ENCODE measurements around the gene LCN6.
"Not testable (repeated sequence)": the region's sequence is repeated elsewhere in the genome, so short reads cannot be mapped to it uniquely, and the experiment has no call there.

The LCN6 gene

GRCh38 chr9:136788644-136789522 lies 40.6 kb upstream of the LCN6 start:
- not testable (repeated sequence) for H3K9me3 ChIP-seq (ENCODE audit: control insufficient read depth, insufficient read depth, low read length); H3K4me1 ChIP-seq (ENCODE audit: control insufficient read depth, insufficient read depth, low read length); H3K4me3 ChIP-seq (ENCODE audit: low read depth, low read length); H3K27me3 ChIP-seq (ENCODE audit: control insufficient read depth, insufficient read depth, low read length); H3K9ac ChIP-seq (ENCODE audit: low read depth, low read length)
- peaks cover 12% of the 10 kb centered on the region for H3K36me3 ChIP-seq (ENCODE audit: control insufficient read depth, insufficient read depth, low read length)

GRCh38 chr9:136787690-136788400 lies 39.5 kb upstream of the LCN6 start:
- Histone ChIP-seq H3K27me3 (ENCODE audit: control insufficient read depth, insufficient read depth, low read length) (no peaks in the 10 kb centered on the region), H3K4me3 (ENCODE audit: low read depth, low read length) (no peak overlapping the region), H3K9me3 (ENCODE audit: control insufficient read depth, insufficient read depth, low read length) (no peaks in the 10 kb centered on the region), H3K9ac (ENCODE audit: low read depth, low read length) (no peak overlapping the region), H3K4me1 (ENCODE audit: control insufficient read depth, insufficient read depth, low read length) (peaks cover 3% of the 10 kb centered on the region), H3K36me3 (ENCODE audit: control insufficient read depth, insufficient read depth, low read length) (peaks cover 6% of the 10 kb centered on the region)

- H3K9ac ChIP-seq (ENCODE audit: low read depth, low read length); H3K4me3 ChIP-seq (ENCODE audit: low read depth, low read length); H3K9me3 ChIP-seq (ENCODE audit: control insufficient read depth, insufficient read depth, low read length); H3K4me1 ChIP-seq (ENCODE audit: control insufficient read depth, insufficient read depth, low read length); H3K27me3 ChIP-seq (ENCODE audit: control insufficient read depth, insufficient read depth, low read length); H3K36me3 ChIP-seq (ENCODE audit: control insufficient read depth, insufficient read depth, low read length): not testable (repeated sequence)
These were observed 38.7 kb upstream of the LCN6 start for GRCh38 chr9:136786983-136787382.

GRCh38 chr9:136786451-136786850 lies 38.1 kb upstream of the LCN6 start:
- peaks cover 3% of the 10 kb centered on the region for H3K4me1 ChIP-seq (ENCODE audit: control insufficient read depth, insufficient read depth, low read length)
- no peak overlapping the region for H3K9ac ChIP-seq (ENCODE audit: low read depth, low read length)
- no peaks in the 10 kb centered on the region for H3K9me3 ChIP-seq (ENCODE audit: control insufficient read depth, insufficient read depth, low read length)
- H3K4me3 ChIP-seq (ENCODE audit: low read depth, low read length), result no peak overlapping the region
- H3K36me3 ChIP-seq (ENCODE audit: control insufficient read depth, insufficient read depth, low read length), result no peaks in the 10 kb centered on the region
- H3K27me3 ChIP-seq (ENCODE audit: control insufficient read depth, insufficient read depth, low read length), result no peaks in the 10 kb centered on the region

- not testable (repeated sequence) for H3K4me3 ChIP-seq (ENCODE audit: low read depth, low read length); H3K9ac ChIP-seq (ENCODE audit: low read depth, low read length); H3K9me3 ChIP-seq (ENCODE audit: control insufficient read depth, insufficient read depth, low read length); H3K36me3 ChIP-seq (ENCODE audit: control insufficient read depth, insufficient read depth, low read length); H3K27me3 ChIP-seq (ENCODE audit: control insufficient read depth, insufficient read depth, low read length); H3K4me1 ChIP-seq (ENCODE audit: control insufficient read depth, insufficient read depth, low read length)
These were observed 37.4 kb upstream of the LCN6 start for GRCh38 chr9:136785565-136786355.

- Histone ChIP-seq H3K27me3 (ENCODE audit: control insufficient read depth, insufficient read depth, low read length) (no peaks in the 10 kb centered on the region), H3K4me1 (ENCODE audit: control insufficient read depth, insufficient read depth, low read length) (no peaks in the 10 kb centered on the region), H3K36me3 (ENCODE audit: control insufficient read depth, insufficient read depth, low read length) (no peaks in the 10 kb centered on the region), H3K4me3 (ENCODE audit: low read depth, low read length) (no peak overlapping the region), H3K9me3 (ENCODE audit: control insufficient read depth, insufficient read depth, low read length) (no peaks in the 10 kb centered on the region), H3K9ac (ENCODE audit: low read depth, low read length) (no peak overlapping the region)
These were observed 36.7 kb upstream of the LCN6 start for GRCh38 chr9:136784997-136785361.

GRCh38 chr9:136784249-136784996 lies 36.1 kb upstream of the LCN6 start:
- H3K9ac ChIP-seq (ENCODE audit: low read depth, low read length), result no peak overlapping the region
- no peaks in the 10 kb centered on the region for H3K4me1 ChIP-seq (ENCODE audit: control insufficient read depth, insufficient read depth, low read length)
- no peaks in the 10 kb centered on the region for H3K27me3 ChIP-seq (ENCODE audit: control insufficient read depth, insufficient read depth, low read length)
- H3K4me3 ChIP-seq (ENCODE audit: low read depth, low read length), result no peak overlapping the region
- no peaks in the 10 kb centered on the region for H3K36me3 ChIP-seq (ENCODE audit: control insufficient read depth, insufficient read depth, low read length)
- no peaks in the 10 kb centered on the region for H3K9me3 ChIP-seq (ENCODE audit: control insufficient read depth, insufficient read depth, low read length)

GRCh38 chr9:136782452-136782851 lies 34.1 kb upstream of the LCN6 start:
- H3K4me1 ChIP-seq (ENCODE audit: control insufficient read depth, insufficient read depth, low read length), result no peaks in the 10 kb centered on the region
- peaks cover 10% of the 10 kb centered on the region for H3K27me3 ChIP-seq (ENCODE audit: control insufficient read depth, insufficient read depth, low read length)
- no peak overlapping the region for H3K4me3 ChIP-seq (ENCODE audit: low read depth, low read length)
- H3K9me3 ChIP-seq (ENCODE audit: control insufficient read depth, insufficient read depth, low read length), result no peaks in the 10 kb centered on the region
- no peaks in the 10 kb centered on the region for H3K36me3 ChIP-seq (ENCODE audit: control insufficient read depth, insufficient read depth, low read length)
- H3K9ac ChIP-seq (ENCODE audit: low read depth, low read length), result no peak overlapping the region

GRCh38 chr9:136779808-136780207 lies 31.5 kb upstream of the LCN6 start:
- no peaks in the 10 kb centered on the region for H3K4me1 ChIP-seq (ENCODE audit: control insufficient read depth, insufficient read depth, low read length)
- no peaks in the 10 kb centered on the region for H3K36me3 ChIP-seq (ENCODE audit: control insufficient read depth, insufficient read depth, low read length)
- H3K4me3 ChIP-seq (ENCODE audit: low read depth, low read length), result no peak overlapping the region
- H3K27me3 ChIP-seq (ENCODE audit: control insufficient read depth, insufficient read depth, low read length), result peaks cover 17% of the 10 kb centered on the region
- no peaks in the 10 kb centered on the region for H3K9me3 ChIP-seq (ENCODE audit: control insufficient read depth, insufficient read depth, low read length)
- no peak overlapping the region for H3K9ac ChIP-seq (ENCODE audit: low read depth, low read length)

- H3K27me3 ChIP-seq (ENCODE audit: control insufficient read depth, insufficient read depth, low read length), result peaks cover 17% of the 10 kb centered on the region
- no peaks in the 10 kb centered on the region for H3K4me1 ChIP-seq (ENCODE audit: control insufficient read depth, insufficient read depth, low read length)
- H3K9me3 ChIP-seq (ENCODE audit: control insufficient read depth, insufficient read depth, low read length), result peaks cover 6% of the 10 kb centered on the region
- H3K9ac ChIP-seq (ENCODE audit: low read depth, low read length), result no peak overlapping the region
- H3K36me3 ChIP-seq (ENCODE audit: control insufficient read depth, insufficient read depth, low read length), result no peaks in the 10 kb centered on the region
- no peak overlapping the region for H3K4me3 ChIP-seq (ENCODE audit: low read depth, low read length)
These were observed 29.0 kb upstream of the LCN6 start for GRCh38 chr9:136777359-136777758.

- Histone ChIP-seq H3K9ac (ENCODE audit: low read depth, low read length) (no peak overlapping the region), H3K4me1 (ENCODE audit: control insufficient read depth, insufficient read depth, low read length) (no peaks in the 10 kb centered on the region), H3K27me3 (ENCODE audit: control insufficient read depth, insufficient read depth, low read length) (peaks cover 17% of the 10 kb centered on the region), H3K4me3 (ENCODE audit: low read depth, low read length) (no peak overlapping the region), H3K36me3 (ENCODE audit: control insufficient read depth, insufficient read depth, low read length) (no peaks in the 10 kb centered on the region), H3K9me3 (ENCODE audit: control insufficient read depth, insufficient read depth, low read length) (peaks cover 6% of the 10 kb centered on the region)
These were observed 28.6 kb upstream of the LCN6 start for GRCh38 chr9:136776947-136777346.

All from iPS-15b (cell line).